Trophoblast cell (in vitro differentiated cells and primary cell): Measurements from ENCODE around the gene MAP2K5.

Experiments
- DNase-seq, 2 donors: peaks; one replicate each; pipeline ENCODE4 v3.0.0-alpha.2; 2016
- H2AFZ ChIP-seq: 2 replicates; pipeline ENCODE4 v1.6.1; 2013; ENCODE audit warnings: low read length, moderate library complexity, mild to moderate bottlenecking; ENCODE audit not compliant: insufficient read depth, poor library complexity
- H2AK5ac ChIP-seq: 2 replicates; pipeline ENCODE4 v1.6.1; 2013; ENCODE audit warnings: mild to moderate bottlenecking, low read length
- H2BK120ac ChIP-seq: 2 replicates; pipeline ENCODE4 v1.6.1; 2013; ENCODE audit warnings: low read length, mild to moderate bottlenecking, moderate library complexity; ENCODE audit not compliant: insufficient read depth, poor library complexity
- H2BK12ac ChIP-seq: 2 replicates; pipeline ENCODE4 v1.6.1; 2013; ENCODE audit warnings: mild to moderate bottlenecking, low read length, moderate library complexity
- H2BK5ac ChIP-seq: 2 replicates; pipeline ENCODE4 v1.6.1; 2013; ENCODE audit warnings: low read length, low read depth, moderate library complexity, mild to moderate bottlenecking; ENCODE audit not compliant: poor library complexity
- H3K14ac ChIP-seq: 2 replicates; pipeline ENCODE4 v1.6.1; 2013; ENCODE audit warnings: mild to moderate bottlenecking, low read length
- H3K18ac ChIP-seq: 2 replicates; pipeline ENCODE4 v1.6.1; 2013; ENCODE audit warnings: mild to moderate bottlenecking, low read length
- H3K23ac ChIP-seq: 2 replicates; pipeline ENCODE4 v1.6.1; 2013; ENCODE audit warnings: low read length
- H3K27ac ChIP-seq: 2 replicates; pipeline ENCODE4 v1.5.1; 2013; ENCODE audit warnings: low read depth, mild to moderate bottlenecking, inconsistent platforms, low read length, moderate library complexity
- H3K27me3 ChIP-seq: 2 replicates; pipeline ENCODE4 v1.6.1; 2013; ENCODE audit warnings: inconsistent platforms, mild to moderate bottlenecking, low read length, moderate library complexity; ENCODE audit not compliant: insufficient read depth
- H3K36me3 ChIP-seq, 2 experiments: 1 replicate in 1 of 2; 2 replicates in 1 of 2; pipeline ENCODE4 v1.6.1; 2013; ENCODE audit warnings: low read length in 2 of 2, mild to moderate bottlenecking in 2 of 2, moderate library complexity in 1 of 2; ENCODE audit not compliant: insufficient read depth in 2 of 2, control insufficient read depth in 1 of 2
- H3K4ac ChIP-seq: 2 replicates; pipeline ENCODE4 v1.6.1; 2013; ENCODE audit warnings: low read depth, mild to moderate bottlenecking, low read length, moderate library complexity
- H3K4me1 ChIP-seq, 2 experiments: 1 replicate in 1 of 2; 2 replicates in 1 of 2; pipeline ENCODE4 v1.6.1; 2013; ENCODE audit warnings: low read length in 2 of 2, mild to moderate bottlenecking in 2 of 2, moderate library complexity in 1 of 2; ENCODE audit not compliant: insufficient read depth in 2 of 2, control insufficient read depth in 1 of 2
- H3K4me2 ChIP-seq: 2 replicates; pipeline ENCODE4 v1.6.1; 2013; ENCODE audit warnings: inconsistent platforms, mild to moderate bottlenecking, low read length, moderate library complexity
- H3K4me3 ChIP-seq: 2 replicates; pipeline ENCODE4 v1.5.1; 2013; ENCODE audit warnings: mild to moderate bottlenecking, low read depth, low read length, inconsistent platforms
- H3K79me1 ChIP-seq: one replicate; pipeline ENCODE4 v1.6.1; 2013; ENCODE audit warnings: low read length
- H3K79me2 ChIP-seq: 2 replicates; pipeline ENCODE4 v1.6.1; 2013; ENCODE audit warnings: low read length, mild to moderate bottlenecking; ENCODE audit not compliant: control insufficient read depth, insufficient read depth, poor library complexity
- H3K9ac ChIP-seq: 2 replicates; pipeline ENCODE4 v1.6.1; 2013; ENCODE audit warnings: mild to moderate bottlenecking, low read length
- H3K9me3 ChIP-seq: 2 replicates; pipeline ENCODE4 v1.6.1; 2013; ENCODE audit warnings: low read depth, mild to moderate bottlenecking, control low read depth, inconsistent platforms, low read length; ENCODE audit not compliant: insufficient read depth
- H4K12ac ChIP-seq: 2 replicates; pipeline ENCODE4 v1.6.1; 2013; ENCODE audit warnings: low read depth, mild to moderate bottlenecking, low read length, moderate library complexity
- H4K8ac ChIP-seq: 2 replicates; pipeline ENCODE4 v1.6.1; 2013; ENCODE audit warnings: low read depth, mild to moderate bottlenecking, low read length, moderate library complexity
- H4K91ac ChIP-seq: one replicate; pipeline ENCODE4 v1.6.1; 2013; ENCODE audit warnings: low read depth, mild to moderate bottlenecking, low read length, moderate library complexity
- WGBS: extraction: QIAGEN DNeasy Blood & Tissue Kit; methylation state at CpG from one replicate; pipeline ENCODE4 v1.1.7; 2013; ENCODE audit warnings: missing lambda C conversion rate; ENCODE audit not compliant: insufficient read length, insufficient coverage; ENCODE audit errors: extremely low coverage; 5-methylcytosine and 5-hydroxymethylcytosine counted together

The MAP2K5 gene

DNA sequence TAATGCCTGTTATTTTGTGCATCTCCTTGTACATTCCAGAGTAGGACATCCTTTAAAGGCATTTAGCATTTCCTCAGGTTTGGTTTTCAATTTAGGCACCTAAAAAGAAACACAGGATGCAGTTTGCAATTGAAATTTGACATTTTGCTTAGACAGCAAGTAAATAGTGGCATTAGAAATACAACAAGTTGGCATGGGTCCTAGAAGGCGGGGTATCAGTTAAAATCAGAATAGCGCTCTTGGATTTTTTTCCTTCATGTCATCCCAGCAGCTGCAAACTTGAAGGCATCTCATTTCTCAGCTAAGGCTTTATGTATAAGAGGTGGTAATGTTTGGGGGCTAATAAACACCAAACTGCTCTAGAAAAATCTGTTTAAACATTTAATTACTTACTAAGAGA, 235.3 kb downstream of the MAP2K5 start:
- no peak overlapping the region for H2BK12ac ChIP-seq
- no peak overlapping the region for H4K91ac ChIP-seq
- H4K12ac ChIP-seq: no peak overlapping the region
- H3K14ac ChIP-seq: no peak overlapping the region
- H4K8ac ChIP-seq: no peak overlapping the region
- H2AK5ac ChIP-seq: no peak overlapping the region
- H3K18ac ChIP-seq: no peak overlapping the region
- no peak overlapping the region for H2BK5ac ChIP-seq
- H3K9me3 ChIP-seq: no peaks in the 10 kb centered on the region
- H2AFZ ChIP-seq: no peak overlapping the region
- H3K23ac ChIP-seq: no peak overlapping the region
- H3K9ac ChIP-seq: no peak overlapping the region
- no peak overlapping the region for H3K27ac ChIP-seq
- no peaks in the 10 kb centered on the region for H3K27me3 ChIP-seq
- no peaks in the 10 kb centered on the region for H3K4me1 ChIP-seq
- H3K4me3 ChIP-seq: no peak overlapping the region
- no peak overlapping the region for H3K4me2 ChIP-seq
- no peaks in the 10 kb centered on the region for H3K79me1 ChIP-seq
- no peaks in the 10 kb centered on the region for H3K36me3 ChIP-seq
- H2BK120ac ChIP-seq: no peak overlapping the region
- DNase-seq: peak in 1 of 2 donors; percentile 24
- no CpG with 5 or more reads among the region's 2 CpGs for WGBS
- no peaks in the 10 kb centered on the region for H3K79me2 ChIP-seq
- H3K4ac ChIP-seq: no peak overlapping the region

DNA sequence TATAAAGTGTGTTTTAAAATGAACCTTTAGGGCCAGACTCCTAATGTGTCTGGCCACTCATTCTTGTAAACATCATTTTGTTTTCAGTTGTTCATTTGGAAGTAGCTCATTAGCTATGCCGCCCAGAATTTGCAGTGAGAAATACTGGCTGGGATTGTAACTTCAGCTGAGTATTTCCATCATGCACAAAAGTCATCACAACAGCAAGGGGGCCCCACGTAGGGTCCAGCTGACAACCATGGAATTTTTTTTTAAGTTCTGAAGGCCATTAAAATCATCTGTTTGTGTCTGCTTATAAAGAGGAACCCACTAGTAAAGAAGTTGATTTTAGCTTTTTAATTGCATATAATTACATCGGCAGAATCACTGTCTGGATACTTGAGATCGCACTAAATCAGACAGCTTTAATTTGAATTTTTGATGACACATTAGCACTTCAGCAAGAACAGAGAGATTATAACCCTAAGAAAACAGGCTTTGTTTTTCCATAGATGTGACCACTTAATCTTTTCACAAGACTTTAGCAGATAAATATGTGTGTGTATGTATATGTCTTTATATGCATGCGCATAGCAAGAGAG, 236.6 kb downstream of the MAP2K5 start:
- Histone ChIP-seq H4K91ac (no peak overlapping the region), H2AK5ac (no peak overlapping the region), H4K8ac (no peak overlapping the region), H2BK5ac (no peak overlapping the region), H2BK12ac (no peak overlapping the region), H3K27me3 (no peaks in the 10 kb centered on the region), H3K14ac (no peak overlapping the region), H3K36me3 (no peaks in the 10 kb centered on the region), H2AFZ (no peak overlapping the region), H2BK120ac (no peak overlapping the region), H3K9me3 (no peaks in the 10 kb centered on the region), H3K79me2 (no peaks in the 10 kb centered on the region), H3K4me2 (no peak overlapping the region), H4K12ac (no peak overlapping the region), H3K9ac (no peak overlapping the region), H3K4me1 (no peaks in the 10 kb centered on the region), H3K4me3 (no peak overlapping the region), H3K79me1 (no peaks in the 10 kb centered on the region), H3K18ac (no peak overlapping the region), H3K23ac (no peak overlapping the region), H3K27ac (no peak overlapping the region), H3K4ac (no peak overlapping the region)
- DNase-seq: no peak
- WGBS: no CpG with 5 or more reads among the region's 5 CpGs

DNA sequence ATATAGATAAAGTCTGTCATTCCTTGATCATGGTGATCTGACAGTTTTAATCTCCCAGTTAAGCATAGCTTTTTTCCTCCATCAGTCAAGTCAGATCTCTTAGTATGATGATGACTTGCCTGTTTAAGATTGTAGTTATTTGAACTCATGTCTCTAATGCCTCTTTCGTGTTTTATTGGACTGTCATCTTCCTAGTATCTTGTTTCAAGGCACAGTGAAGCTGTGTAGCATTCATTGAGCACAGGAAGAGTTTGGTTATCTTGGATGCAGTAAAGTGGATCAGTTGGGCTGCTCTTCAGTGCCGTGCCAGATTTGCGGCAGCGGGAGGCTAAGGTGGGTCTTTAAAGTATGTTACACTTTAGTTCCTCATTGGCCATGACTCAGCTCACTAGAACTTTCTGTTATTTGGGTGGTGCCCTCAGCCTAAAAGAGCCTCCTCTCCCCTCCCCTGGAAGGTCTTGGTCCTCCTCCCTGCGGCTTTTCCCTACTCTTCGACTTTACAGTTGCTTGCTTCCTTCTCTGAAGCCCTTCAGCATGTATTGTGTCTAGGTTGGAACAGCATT, 237.1 kb downstream of the MAP2K5 start:
- Histone ChIP-seq H3K18ac (no peak overlapping the region), H3K9me3 (peaks cover 2% of the 10 kb centered on the region), H3K79me1 (no peaks in the 10 kb centered on the region), H3K4me2 (no peak overlapping the region), H3K27ac (no peak overlapping the region), H2BK12ac (no peak overlapping the region), H3K4me1 (no peaks in the 10 kb centered on the region), H3K36me3 (peaks cover 0 to 2% of the 10 kb centered on the region in 2 experiments), H4K91ac (no peak overlapping the region), H2BK120ac (no peak overlapping the region), H2AFZ (no peak overlapping the region), H3K14ac (no peak overlapping the region), H2BK5ac (no peak overlapping the region), H2AK5ac (no peak overlapping the region), H3K9ac (no peak overlapping the region), H3K27me3 (no peaks in the 10 kb centered on the region), H3K79me2 (no peaks in the 10 kb centered on the region), H4K8ac (no peak overlapping the region), H3K4ac (no peak overlapping the region), H4K12ac (no peak overlapping the region), H3K4me3 (no peak overlapping the region), H3K23ac (no peak overlapping the region)
- DNase-seq: no peak
- WGBS: no CpG with 5 or more reads among the region's 6 CpGs

DNA sequence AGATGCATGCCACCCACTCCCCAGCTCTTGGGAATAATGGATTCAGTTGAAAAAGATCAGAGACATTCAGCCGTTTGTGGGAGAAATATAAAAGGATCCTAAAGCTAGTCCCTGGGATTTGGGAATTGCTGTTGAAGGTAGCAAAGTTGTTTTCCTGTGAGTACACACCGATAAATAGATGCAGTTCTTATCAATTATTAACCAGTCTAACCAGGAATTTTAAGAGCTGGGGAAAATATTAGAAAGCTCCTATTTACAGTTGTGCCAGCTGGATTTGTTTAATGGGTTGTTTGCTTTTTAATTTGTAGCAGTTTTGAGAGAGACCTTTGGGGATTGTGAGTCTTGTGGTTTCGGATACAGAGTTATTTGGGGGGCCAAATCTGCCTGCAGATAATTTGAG, 238.6 kb downstream of the MAP2K5 start:
- Histone ChIP-seq H2BK12ac (no peak overlapping the region), H3K4me1 (no peaks in the 10 kb centered on the region), H3K79me2 (no peaks in the 10 kb centered on the region), H4K91ac (no peak overlapping the region), H3K36me3 (peaks cover 0 to 2% of the 10 kb centered on the region in 2 experiments), H3K9me3 (peaks cover 2% of the 10 kb centered on the region), H3K4me2 (no peak overlapping the region), H3K4me3 (no peak overlapping the region), H2BK5ac (no peak overlapping the region), H2AFZ (no peak overlapping the region), H3K14ac (no peak overlapping the region), H3K27me3 (no peaks in the 10 kb centered on the region), H3K27ac (no peak overlapping the region), H3K18ac (no peak overlapping the region), H4K8ac (no peak overlapping the region), H4K12ac (no peak overlapping the region), H2AK5ac (no peak overlapping the region), H3K4ac (no peak overlapping the region), H3K79me1 (no peaks in the 10 kb centered on the region), H3K23ac (no peak overlapping the region), H2BK120ac (no peak overlapping the region), H3K9ac (no peak overlapping the region)
- WGBS: no CpG with 5 or more reads among the region's 3 CpGs
- DNase-seq: no peak
